HT1080 (cell line): ENCODE results near the gene MYO1E. TPM values are rescaled to one million over a fixed set of nuclear protein-coding genes. Genes with fewer than 3 reads are reported as not detected.
A peak's percentile ranks its signal among the peaks of the same experiment; 100 is the strongest.

Source experiments
- DNase-seq: peaks from one replicate; pipeline ENCODE4 v3.0.0-alpha.2; 2015; ENCODE audit warnings: low read depth
- total RNA-seq: library from RNA; depleted of rRNA; stranded (reverse); fragments of >200 nt; shearing (Covaris generic); gene quantifications from 2 replicates; pipeline ENCODE4 v1.2.3, GENCODE V29; 2014

Gene MYO1E
- total RNA-seq, 1 experiment from 2014 or later, result 20.2 TPM

DNA sequence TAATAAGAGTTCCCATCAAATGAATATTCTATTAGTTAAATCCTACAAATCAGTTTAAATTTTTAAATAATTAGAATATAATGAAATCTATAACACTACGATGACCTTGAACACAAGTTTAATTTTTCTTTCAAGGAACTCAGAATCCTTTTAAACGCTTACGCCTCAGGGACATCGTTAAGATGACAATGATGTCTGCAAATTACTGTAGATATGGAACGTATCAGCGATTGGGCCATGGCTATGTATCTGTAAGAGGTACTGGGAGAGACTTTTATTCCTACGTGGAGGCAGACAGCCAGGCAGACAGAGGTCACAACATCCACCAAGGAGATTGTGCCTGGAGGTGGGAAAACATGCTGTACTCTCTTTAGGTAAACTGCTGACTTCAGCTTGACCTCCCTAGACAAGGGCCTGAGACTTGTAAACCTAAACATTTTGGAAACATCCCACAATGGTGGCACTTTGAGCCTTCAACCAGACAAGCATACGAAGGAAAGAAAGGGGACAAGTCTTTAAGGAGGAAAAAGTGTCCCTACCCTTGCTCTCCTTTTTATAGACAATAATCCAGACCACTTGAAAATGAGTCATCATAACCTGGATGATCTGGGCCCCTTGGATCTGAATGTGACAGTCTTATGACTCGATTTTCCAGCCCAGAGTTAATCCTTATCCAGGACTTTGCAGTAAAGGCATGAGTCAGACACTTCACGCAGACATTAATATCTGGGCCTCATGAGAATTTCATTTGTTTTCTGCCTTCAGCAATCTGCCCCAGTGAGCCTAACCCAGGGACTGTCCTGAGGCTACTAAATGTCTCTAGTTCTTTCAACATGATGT lies 172.8 kb downstream of the MYO1E start:
- DNase-seq, result peak; percentile 87

GRCh38 chr15:59197454-59197853 lies 175.2 kb downstream of the MYO1E start:
- DNase-seq, result no peak

DNA sequence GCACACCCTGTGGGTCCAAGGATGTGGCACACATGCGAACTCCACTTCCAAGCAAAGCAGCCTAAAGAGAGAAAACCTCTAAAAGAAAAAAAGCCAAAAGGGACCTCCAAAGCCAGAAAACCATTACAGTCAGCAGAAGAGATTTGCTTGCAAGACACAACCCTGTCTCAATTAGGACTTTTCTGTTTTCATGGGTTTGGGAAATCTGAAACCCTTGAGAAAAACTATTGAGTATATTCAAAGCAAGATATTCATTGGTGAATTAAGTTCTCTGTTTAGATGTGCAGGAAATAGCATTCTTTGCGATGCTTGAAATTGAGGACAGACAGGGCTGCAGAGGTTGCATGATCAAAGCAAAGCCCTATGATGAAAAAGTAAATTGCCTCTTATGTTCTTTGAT lies 176.3 kb downstream of the MYO1E start:
- DNase-seq, result no peak

DNA sequence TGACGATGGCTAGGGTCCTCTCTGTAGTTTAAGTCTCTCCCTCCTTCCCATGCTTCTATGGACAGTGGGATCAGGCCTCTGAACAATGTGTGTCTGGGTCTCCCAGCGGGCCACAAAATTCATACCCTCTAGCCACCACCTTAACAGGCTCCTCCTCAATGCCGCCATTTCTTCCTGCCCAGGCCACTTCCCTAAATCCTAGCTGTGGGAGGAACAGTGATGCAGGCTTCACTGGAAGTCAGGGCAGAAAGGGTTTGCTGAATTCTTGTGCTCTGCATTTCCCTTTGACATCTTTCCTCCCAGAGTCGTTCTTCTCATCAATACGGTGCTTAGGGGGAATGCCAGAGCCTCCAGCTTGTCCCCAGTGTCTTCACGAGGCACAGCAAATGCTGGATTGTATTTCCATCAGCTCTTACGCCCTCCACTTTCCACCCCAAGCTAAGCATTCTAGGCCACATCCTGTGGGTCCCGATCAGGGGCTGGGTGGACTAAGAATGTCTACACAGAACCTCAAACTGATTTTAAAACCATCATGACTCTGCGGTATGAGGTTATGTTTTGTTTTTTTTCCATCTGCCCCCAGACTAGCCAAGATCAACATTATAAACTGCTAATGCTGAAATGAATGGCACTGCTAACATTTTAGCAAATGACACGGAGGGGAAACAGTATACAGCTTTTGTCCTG lies 177.9 kb downstream of the MYO1E start:
- no peak for DNase-seq

GRCh38 chr15:59191855-59192237 lies 180.8 kb downstream of the MYO1E start:
- peak; percentile 95 for DNase-seq

GRCh38 chr15:59190291-59190690 lies 182.4 kb downstream of the MYO1E start:
- no peak for DNase-seq

DNA sequence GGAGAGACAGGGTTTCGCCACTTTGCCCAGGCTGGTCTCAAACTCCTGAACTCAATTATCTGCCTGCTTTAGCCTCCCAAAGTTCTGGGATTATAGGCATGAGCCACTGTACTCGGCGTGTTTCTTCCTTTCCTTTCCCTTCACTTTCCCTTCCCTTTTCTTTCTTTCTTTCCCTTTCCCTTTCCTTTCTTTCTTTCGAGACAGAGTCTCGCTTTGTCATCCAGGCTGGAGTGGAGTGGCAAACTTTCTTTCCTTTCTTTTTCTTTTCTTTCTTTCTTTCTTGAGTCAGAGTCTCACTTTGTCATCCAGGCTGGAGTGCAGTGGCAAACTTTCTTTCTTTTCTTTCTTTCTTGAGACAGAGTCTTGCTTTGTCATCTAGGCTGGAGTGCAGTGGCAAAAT lies 183.4 kb downstream of the MYO1E start:
- DNase-seq, result no peak

DNA sequence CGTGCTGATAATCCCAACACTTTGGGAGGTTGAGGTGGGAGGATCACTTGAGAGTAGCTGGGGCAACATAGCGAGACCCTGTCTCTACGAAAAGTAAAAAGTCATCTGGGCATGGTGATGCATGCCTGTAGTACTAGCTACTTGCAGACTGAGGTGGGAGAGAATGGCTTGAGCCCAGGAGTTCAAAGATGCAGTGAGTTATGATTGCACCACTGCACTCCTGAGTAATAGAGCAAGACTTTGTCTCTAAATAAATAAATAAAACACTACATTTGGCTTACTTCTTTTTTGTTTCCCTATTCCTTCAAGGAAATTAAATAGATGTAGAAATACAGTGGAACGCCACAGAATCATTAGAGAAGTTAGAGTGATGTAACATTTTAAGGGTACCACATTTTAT lies 186.2 kb downstream of the MYO1E start:
- DNase-seq, result no peak

DNA sequence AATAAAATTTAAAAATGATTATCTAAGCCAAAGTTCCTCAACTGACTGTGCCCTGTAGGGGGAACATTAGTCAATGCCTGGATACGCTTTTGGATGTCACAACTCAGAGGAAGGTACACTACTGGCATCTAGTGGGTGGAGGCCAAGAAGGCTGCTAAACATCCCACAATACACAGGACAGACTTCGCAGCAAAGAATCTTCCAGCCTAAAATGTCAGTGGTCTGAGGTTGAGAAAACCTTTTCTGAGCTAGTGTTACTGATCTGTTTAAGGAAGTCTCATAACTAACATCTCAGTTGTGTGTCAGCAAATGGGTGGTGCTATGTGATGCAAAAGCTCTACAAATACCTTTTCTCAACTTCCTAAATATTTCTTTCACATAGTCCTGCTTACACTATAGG lies 186.9 kb downstream of the MYO1E start:
- DNase-seq, result peak; percentile 24

DNA sequence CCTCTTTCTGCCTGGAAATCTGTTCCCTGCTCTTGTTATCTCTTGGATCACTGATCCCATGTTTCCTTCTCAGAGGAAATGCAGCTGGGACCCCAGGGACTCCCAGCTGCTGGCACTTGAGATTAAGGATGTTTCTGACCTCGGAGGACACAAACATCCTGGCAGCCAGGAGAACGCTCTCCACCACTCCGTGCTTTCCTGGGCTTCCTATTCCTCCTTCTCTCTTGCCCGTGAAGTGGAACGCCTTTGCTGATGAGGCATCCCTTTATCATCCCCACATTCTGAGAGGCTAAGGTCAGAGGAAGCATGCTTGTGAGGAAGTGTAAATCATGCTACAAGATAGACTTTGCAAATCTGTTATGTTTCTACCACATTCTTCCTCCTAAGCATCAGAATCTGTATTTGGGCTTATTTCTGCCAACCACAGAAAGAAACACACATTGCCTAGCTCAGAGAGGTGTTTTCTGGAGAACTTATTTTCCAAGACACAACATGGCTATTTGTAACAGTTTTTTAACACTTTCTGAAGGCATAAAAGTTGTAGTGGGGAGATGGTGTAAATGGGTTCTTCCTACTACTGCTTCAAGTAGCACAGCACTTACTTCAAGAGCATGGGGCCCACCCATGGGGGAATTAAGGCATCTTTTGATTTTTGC lies 191.6 kb downstream of the MYO1E start:
- peak; percentile 36 for DNase-seq

DNA sequence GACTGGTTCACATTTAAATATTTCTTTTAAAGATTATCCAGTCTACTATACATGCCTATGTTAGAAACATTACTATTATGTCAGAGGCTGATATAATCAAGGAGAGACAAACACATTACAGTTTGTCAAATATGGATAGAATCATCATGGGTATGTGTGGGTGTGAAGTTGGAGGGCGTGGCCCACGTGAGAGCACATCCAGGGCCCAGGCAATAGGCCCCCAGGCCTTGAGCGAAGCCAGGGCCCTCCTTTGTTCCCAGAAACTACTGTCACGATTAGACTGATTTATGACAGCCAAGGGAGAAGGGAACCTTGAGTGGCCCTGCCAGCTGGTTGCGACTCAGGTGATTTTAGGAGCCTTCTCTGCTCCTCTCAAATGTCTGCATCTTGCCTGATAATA lies 193.0 kb downstream of the MYO1E start:
- DNase-seq, result no peak

DNA sequence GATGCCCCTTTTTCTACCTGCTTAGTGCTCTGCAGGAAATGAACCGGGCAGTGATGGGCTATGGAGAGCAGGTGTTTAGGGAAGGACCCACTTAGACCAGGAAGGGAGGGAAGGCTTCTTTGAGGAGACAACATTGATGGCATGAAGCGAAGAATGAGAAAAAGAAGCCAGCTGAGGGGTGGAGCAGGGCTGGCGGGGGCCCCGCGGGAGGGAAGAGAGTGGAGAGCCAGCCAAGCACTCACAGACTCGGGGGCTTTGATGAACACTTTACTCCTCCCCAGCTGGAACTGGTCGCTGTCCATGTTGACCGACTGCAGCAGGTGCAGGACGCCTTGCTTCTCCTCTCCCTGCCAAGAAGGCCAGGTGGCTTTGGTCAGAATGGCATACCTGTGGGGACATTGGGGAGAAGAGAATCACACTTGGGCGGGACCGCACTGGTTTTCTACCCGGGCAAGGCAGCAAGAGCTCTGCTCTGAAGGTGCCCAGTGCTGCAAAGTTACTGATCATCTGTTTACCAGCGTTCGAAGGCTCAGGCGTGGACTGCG lies 194.4 kb downstream of the MYO1E start:
- DNase-seq, result no peak

DNA sequence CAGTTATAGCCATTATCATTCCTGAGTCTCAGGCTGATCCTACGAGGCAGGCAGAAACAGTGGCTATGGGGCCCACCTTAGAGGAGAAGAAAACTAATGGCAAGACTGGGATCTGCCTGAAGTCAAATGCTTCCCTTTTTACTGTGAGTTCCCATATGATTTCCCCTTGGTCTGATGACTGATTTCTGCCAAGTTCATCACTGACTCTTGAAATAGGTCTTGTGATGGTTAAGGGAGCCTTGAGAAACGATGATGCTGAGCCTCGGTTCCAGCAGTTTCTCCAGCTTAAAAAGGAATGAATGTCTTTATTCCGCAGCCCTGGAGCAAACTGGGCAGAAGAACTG lies 195.4 kb downstream of the MYO1E start:
- DNase-seq, result no peak

DNA sequence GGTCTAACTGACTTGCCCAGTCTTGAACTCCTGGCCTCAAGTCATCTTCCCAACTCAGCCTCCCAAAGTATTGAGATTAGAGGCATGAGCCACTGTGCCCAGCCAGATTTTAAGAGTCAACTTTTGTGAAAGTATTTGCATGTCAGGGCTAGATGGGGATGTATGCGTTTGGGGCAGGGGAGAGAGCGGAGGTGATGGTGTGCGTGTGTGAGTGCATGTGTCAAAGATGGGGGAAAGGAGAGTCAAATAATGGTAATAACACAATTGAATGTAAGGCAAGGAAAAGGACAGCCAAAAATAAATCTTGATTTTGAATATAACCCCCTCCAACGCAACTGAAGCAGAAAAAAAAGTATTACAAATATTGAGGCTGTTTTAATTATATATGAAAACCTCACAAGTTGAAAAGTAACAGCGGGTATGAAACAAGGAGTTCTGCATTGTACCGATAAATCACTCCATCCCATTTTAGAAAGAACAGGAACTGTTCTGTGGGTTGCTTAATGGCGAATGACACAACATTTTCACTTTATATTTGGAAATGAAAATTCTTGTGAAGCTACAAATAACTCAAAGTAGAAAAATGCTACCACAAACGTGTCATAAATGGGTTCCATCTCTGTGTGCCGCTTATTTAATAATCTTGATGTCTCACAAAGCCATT lies 195.9 kb downstream of the MYO1E start:
- DNase-seq, result no peak

DNA sequence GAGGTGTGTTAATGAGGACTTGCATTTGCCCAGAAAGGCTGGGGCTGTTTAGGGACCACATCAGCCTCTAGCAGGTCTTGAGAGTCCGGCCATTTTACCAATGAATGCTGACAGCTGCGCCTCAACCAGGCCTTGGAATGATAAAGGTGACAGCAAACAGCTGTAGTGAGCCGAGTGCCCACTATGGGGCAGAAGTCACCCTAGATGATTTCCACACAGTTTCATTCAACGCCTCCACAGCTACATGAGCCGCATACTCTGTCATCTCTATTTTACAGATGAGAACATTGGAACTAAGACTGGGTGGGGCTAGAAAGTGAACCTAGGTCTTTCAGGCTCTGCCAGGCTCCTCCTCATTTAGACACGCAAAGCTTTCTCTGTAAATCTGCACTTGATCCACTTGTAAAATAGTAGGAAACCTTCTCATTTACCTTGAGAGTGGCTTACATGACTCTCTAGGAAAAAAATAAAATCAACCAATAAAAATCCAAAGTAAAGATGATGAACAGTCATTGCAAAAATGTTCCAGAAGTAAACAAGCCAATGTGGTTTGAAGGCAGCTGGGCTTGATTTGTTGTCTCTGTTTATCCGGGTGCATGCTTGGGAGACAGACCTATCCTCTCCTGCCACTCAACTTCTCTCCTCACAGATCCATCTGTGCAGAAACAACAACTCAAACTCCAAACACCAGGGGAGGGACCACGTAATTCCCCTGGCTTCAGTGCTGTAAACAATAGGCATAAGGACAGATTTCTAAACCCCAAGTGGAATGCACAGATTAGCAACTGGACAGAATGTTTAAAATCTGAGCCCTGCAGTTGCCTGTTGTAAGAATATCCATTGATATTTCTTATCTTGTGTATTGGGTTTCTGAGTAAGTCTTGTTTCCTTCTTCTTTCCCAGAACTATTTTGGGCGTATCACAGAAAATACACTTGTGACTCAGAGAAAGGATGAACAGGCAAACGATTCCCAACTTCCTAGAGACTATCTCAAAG lies 197.5 kb downstream of the MYO1E start:
- peak; percentile 81 for DNase-seq

GRCh38 chr15:59174151-59174834 lies 198.4 kb downstream of the MYO1E start:
- peak; percentile 50 for DNase-seq

DNA sequence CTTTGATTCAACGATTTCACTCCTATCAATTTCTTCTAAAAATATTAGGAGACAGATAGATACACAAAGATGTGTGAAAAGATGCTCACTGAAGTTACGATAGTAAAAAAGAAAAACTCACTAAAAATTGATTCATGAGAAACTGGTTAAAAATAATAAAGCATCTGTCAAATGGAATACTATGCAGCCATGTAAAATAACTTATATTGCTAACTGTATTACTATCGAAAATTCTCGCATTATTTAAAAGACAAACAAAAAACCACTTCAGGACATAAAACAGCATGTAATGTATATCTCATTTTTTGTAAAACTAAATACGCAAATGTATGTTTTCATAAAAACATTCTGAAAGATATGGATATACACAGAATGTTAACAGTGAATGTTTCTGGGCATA lies 199.5 kb downstream of the MYO1E start:
- no peak for DNase-seq

DNA sequence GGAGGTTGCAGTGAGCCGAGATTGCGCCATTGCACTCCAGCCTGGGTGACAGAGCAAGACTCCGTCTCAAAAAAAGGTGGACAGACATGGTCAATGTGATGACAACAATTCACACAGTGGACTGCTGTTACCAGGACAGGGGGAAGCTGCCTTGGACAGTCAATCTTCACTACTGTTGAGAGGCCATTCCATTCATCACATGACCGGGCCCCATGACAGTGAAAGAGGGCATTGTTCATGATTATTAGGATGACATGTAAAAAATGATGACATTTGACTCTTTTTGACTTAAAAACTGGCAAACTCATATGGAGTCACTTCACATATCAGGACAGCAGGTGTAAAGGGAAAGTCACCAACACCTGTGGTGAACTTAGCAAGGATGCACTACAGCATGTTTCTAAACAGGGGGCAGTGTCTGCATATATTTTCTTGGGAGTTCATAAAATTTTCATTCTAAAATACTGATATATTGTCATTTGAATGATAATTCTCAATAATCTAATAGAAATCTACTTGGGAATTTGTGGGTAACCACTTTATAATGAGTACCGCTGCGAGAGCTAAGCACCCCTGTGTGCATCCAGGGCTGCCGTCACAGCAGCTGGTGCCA lies 200.3 kb downstream of the MYO1E start:
- DNase-seq, result no peak

DNA sequence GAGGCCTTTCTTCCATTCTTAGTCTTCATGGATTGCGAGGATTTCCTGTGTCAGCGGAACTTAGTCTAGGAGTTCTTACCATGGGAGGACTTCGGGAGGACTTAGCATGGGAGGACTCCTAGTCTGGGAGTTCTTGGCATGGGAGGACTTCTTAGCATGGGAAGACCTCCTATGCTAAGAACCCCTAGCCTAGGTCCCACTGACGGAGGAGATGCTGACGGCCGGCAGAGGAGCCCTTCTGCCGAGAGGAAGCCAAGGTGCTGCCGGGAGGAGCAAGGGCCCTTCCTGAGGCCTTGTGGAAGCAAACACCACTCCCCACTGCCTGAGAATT lies 201.6 kb downstream of the MYO1E start:
- no peak for DNase-seq
